Smooth muscle cell (in vitro differentiated cells): ENCODE results near the gene NUTM2A. TPM values are rescaled to one million over a fixed set of nuclear protein-coding genes. Genes with fewer than 3 reads are reported as not detected.
"Not testable (repeated sequence)": the region's sequence is repeated elsewhere in the genome, so short reads cannot be mapped to it uniquely, and the experiment has no call there.

ENCODE experiments used
- DNase-seq: peaks from one replicate; lab custom pipeline; 2025; ENCODE audit not compliant: unreplicated experiment; lab: John Stamatoyannopoulos, UW
- H2AFZ ChIP-seq: fragments of 200-600 bp; sonication (generic); 2 replicates; pipeline ENCODE4 v1.6.0; 2016; ENCODE audit warnings: antibody characterized with exemption, low read depth, mild to moderate bottlenecking
- H3F3A ChIP-seq: fragments of 200-600 bp; sonication (generic); 2 replicates; pipeline ENCODE4 v1.6.0; 2017; ENCODE audit warnings: antibody characterized with exemption, low read depth
- H3K27ac ChIP-seq: fragments of 200-600 bp; sonication (generic); 2 replicates; pipeline ENCODE4 v1.5.1; 2016; ENCODE audit warnings: low read depth, mild to moderate bottlenecking
- H3K27me3 ChIP-seq: fragments of 200-600 bp; sonication (generic); 2 replicates; pipeline ENCODE4 v1.6.1; 2016; ENCODE audit warnings: low read depth, mild to moderate bottlenecking
- H3K36me3 ChIP-seq: fragments of 200-600 bp; sonication (generic); 2 replicates; pipeline ENCODE4 v1.5.1; 2016; ENCODE audit warnings: low read depth
- H3K4me1 ChIP-seq: fragments of 200-600 bp; sonication (generic); 2 replicates; pipeline ENCODE4 v1.5.1; 2016; ENCODE audit warnings: low read depth
- H3K4me2 ChIP-seq: fragments of 200-600 bp; sonication (generic); 2 replicates; pipeline ENCODE4 v1.6.0; 2016; ENCODE audit warnings: mild to moderate bottlenecking
- H3K4me3 ChIP-seq: fragments of 200-600 bp; sonication (generic); 2 replicates; pipeline ENCODE4 v1.5.1; 2016; ENCODE audit warnings: mild to moderate bottlenecking
- H3K79me2 ChIP-seq: fragments of 200-600 bp; sonication (generic); 2 replicates; pipeline ENCODE4 v1.6.0; 2016; ENCODE audit warnings: low read depth, mild to moderate bottlenecking
- H3K9ac ChIP-seq: fragments of 200-600 bp; sonication (generic); 2 replicates; pipeline ENCODE4 v1.6.0; 2016; ENCODE audit warnings: low read depth
- H3K9me3 ChIP-seq: fragments of 200-600 bp; sonication (generic); replicated peaks from 2 replicates; pipeline ENCODE4 v1.5.1; 2016; ENCODE audit warnings: low read depth
- H4K20me1 ChIP-seq: fragments of 200-600 bp; sonication (generic); 2 replicates; pipeline ENCODE4 v1.6.0; 2016; ENCODE audit warnings: low read depth
- WGBS: methylation state at CpG from one replicate; pipeline ENCODE4 v1.1.7; 2016; ENCODE audit warnings: low lambda C conversion rate; 5-methylcytosine and 5-hydroxymethylcytosine counted together
- polyA plus RNA-seq: library from polyadenylated mRNA; unstranded; fragments of >200 nt; fragmentation: Nextera tagmentation; extraction: Ambion mirVana; gene quantifications from 2 replicates; pipeline ENCODE4 v1.2.1, GENCODE V29; 2016
- total RNA-seq: library from RNA; depleted of rRNA; stranded (reverse); fragments of >200 nt; gene quantifications from 2 replicates; pipeline ENCODE4 v1.2.3, GENCODE V29; 2014

NUTM2A gene
- total and polyA plus RNA-seq, 2 experiments from 2014 or later, result 0.21 to 0.31 TPM

- not testable (repeated sequence) for H3F3A ChIP-seq, H3K4me1 ChIP-seq, H2AFZ ChIP-seq, H3K9ac ChIP-seq, H3K36me3 ChIP-seq, H3K27me3 ChIP-seq, H3K27ac ChIP-seq, H3K9me3 ChIP-seq, H3K4me3 ChIP-seq, H4K20me1 ChIP-seq, DNase-seq, H3K4me2 ChIP-seq, H3K79me2 ChIP-seq
- whole genome bisulfite sequencing, result 95% methylated on average over 9 of the region's 9 CpGs
Observed at GRCh38 chr10:87229211-87229610, 4.0 kb downstream of the NUTM2A start.

- H3K9me3 ChIP-seq, DNase-seq, H3K4me3 ChIP-seq, H3K36me3 ChIP-seq, H3K4me2 ChIP-seq, H2AFZ ChIP-seq, H3K79me2 ChIP-seq, H3F3A ChIP-seq, H3K27ac ChIP-seq, H3K27me3 ChIP-seq, H3K9ac ChIP-seq, H4K20me1 ChIP-seq, H3K4me1 ChIP-seq: not testable (repeated sequence)
- 38% methylated on average over 1 of the region's 7 CpGs for WGBS
Observed at GRCh38 chr10:87234854-87235253, 9.6 kb downstream of the NUTM2A start.

GRCh38 chr10:87237244-87237643, 12.0 kb downstream of the NUTM2A start:
- not testable (repeated sequence) for H3K79me2 ChIP-seq, H3K27me3 ChIP-seq, H3K27ac ChIP-seq, H4K20me1 ChIP-seq, H3K4me1 ChIP-seq, H3K9me3 ChIP-seq, H3K36me3 ChIP-seq, H2AFZ ChIP-seq, H3K4me3 ChIP-seq, H3K4me2 ChIP-seq, H3F3A ChIP-seq, H3K9ac ChIP-seq, DNase-seq
- 95% methylated on average over 4 of the region's 5 CpGs for WGBS

- H3K27me3 ChIP-seq, H3K4me2 ChIP-seq, H2AFZ ChIP-seq, H3K4me1 ChIP-seq, DNase-seq, H3K4me3 ChIP-seq, H3F3A ChIP-seq, H3K9ac ChIP-seq, H3K79me2 ChIP-seq, H4K20me1 ChIP-seq, H3K9me3 ChIP-seq, H3K36me3 ChIP-seq, H3K27ac ChIP-seq: not testable (repeated sequence)
- WGBS, result 65% methylated on average over 5 of the region's 6 CpGs
Observed at GRCh38 chr10:87239346-87239808, 14.1 kb downstream of the NUTM2A start.

GRCh38 chr10:87242192-87242591, 16.9 kb downstream of the NUTM2A start:
- not testable (repeated sequence) for H2AFZ ChIP-seq, H3K4me1 ChIP-seq, H3K79me2 ChIP-seq, H3K4me2 ChIP-seq, H3K27me3 ChIP-seq, H3K27ac ChIP-seq, H4K20me1 ChIP-seq, DNase-seq, H3K36me3 ChIP-seq, H3F3A ChIP-seq, H3K9me3 ChIP-seq, H3K9ac ChIP-seq, H3K4me3 ChIP-seq
- WGBS, result 25% methylated on average over 3 of the region's 3 CpGs

GRCh38 chr10:87247335-87247734, 22.1 kb downstream of the NUTM2A start:
- not testable (repeated sequence) for DNase-seq, H3K27me3 ChIP-seq, H4K20me1 ChIP-seq, H3K4me1 ChIP-seq, H3K4me2 ChIP-seq, H3K9ac ChIP-seq, H3K79me2 ChIP-seq, H3K36me3 ChIP-seq, H3F3A ChIP-seq, H3K9me3 ChIP-seq, H2AFZ ChIP-seq, H3K4me3 ChIP-seq, H3K27ac ChIP-seq
- WGBS, result 94% methylated on average over 3 of the region's 3 CpGs

- not testable (repeated sequence) for H3K9me3 ChIP-seq, H3K4me1 ChIP-seq, H4K20me1 ChIP-seq, H3F3A ChIP-seq, H3K4me2 ChIP-seq, DNase-seq, H2AFZ ChIP-seq, H3K27me3 ChIP-seq, H3K9ac ChIP-seq, H3K4me3 ChIP-seq, H3K27ac ChIP-seq, H3K36me3 ChIP-seq, H3K79me2 ChIP-seq
- WGBS, result 100% methylated on average over 1 of the region's 1 CpG
Observed at GRCh38 chr10:87248818-87249353, 23.6 kb downstream of the NUTM2A start.

- not testable (repeated sequence) for H3K27ac ChIP-seq, H3K36me3 ChIP-seq, H2AFZ ChIP-seq, H3K4me1 ChIP-seq, H3K4me2 ChIP-seq, H3K27me3 ChIP-seq, H3F3A ChIP-seq, DNase-seq, H3K9ac ChIP-seq, H3K79me2 ChIP-seq, H4K20me1 ChIP-seq, H3K4me3 ChIP-seq, H3K9me3 ChIP-seq
- no CpG with 5 or more reads among the region's 1 CpG for WGBS
Observed at GRCh38 chr10:87280749-87281392, 55.6 kb downstream of the NUTM2A start.
